ENCODE data around the gene CALCOCO2. TPM values are rescaled to one million over a fixed set of nuclear protein-coding genes. Genes with fewer than 3 reads are reported as not detected.

Gene CALCOCO2
- total and polyA plus RNA-seq, 2 experiments from 2014 or later = 14.4 to 16.3 TPM

DNA sequence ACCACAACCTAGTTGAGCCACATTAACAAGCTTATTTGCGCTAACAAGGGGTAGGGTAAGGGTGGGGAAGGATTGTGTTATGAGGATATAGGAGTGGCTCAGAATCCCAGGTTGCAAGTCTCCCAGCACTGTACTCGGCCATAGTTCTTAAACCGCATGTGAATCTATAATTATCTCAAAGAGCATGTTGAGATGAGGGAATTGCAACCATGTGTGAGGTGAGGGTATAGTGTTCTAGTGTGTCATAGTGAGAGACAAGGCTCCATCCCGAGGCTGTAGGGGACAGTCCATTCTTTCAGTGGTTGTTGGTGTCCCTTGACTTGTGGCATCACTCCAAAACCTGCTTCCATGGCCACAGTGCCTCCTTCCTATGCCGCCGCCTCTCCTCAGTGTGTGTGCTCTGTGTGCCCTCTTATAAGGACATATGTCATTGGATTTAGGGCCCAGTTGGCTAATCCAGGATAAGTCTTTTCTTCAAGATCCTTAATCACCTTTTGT, 39.0 kb downstream of the CALCOCO2 start:
- Histone ChIP-seq H3K79me2 (replicated peaks; ENCODE audit: insufficient read depth) (no peaks in the 10 kb centered on the region), H2AFZ (no peak overlapping the region), H3F3A (replicated peaks; ENCODE audit: low read depth) (no peaks in the 10 kb centered on the region), H3K4me2 (no peak overlapping the region), H3K27ac (ENCODE audit: low read depth) (no peak overlapping the region), H3K4me1 (ENCODE audit: insufficient read depth) (no peaks in the 10 kb centered on the region), H3K9me2 (ENCODE audit: insufficient read depth) (no peaks in the 10 kb centered on the region), H4K20me1 (replicated peaks; ENCODE audit: insufficient read depth) (no peaks in the 10 kb centered on the region), H3K27me3 (ENCODE audit: insufficient read depth) (no peaks in the 10 kb centered on the region), H3K4me3 (no peak overlapping the region), H3K36me3 (ENCODE audit: insufficient read depth) (no peaks in the 10 kb centered on the region)
- no peak overlapping the region for H3K4me3 Mint-ChIP-seq
- H3K4me1 Mint-ChIP-seq = peaks cover 8% of the 10 kb centered on the region
- TF ChIP-seq EZH2 (IDR thresholded peaks at IDR 0.05; ENCODE audit: low read depth, unreplicated experiment) (no peak), NANOG (IDR thresholded peaks at IDR 0.05; ENCODE audit: borderline replicate concordance) (no peak), JUNB (IDR thresholded peaks at IDR 0.05; ENCODE audit: unreplicated experiment) (no peak), CREB1 (CRISPR knock-in tag; IDR thresholded peaks at IDR 0.05; ENCODE audit: low read depth) (no peak)
- TF ChIP-seq, protein P1, sequence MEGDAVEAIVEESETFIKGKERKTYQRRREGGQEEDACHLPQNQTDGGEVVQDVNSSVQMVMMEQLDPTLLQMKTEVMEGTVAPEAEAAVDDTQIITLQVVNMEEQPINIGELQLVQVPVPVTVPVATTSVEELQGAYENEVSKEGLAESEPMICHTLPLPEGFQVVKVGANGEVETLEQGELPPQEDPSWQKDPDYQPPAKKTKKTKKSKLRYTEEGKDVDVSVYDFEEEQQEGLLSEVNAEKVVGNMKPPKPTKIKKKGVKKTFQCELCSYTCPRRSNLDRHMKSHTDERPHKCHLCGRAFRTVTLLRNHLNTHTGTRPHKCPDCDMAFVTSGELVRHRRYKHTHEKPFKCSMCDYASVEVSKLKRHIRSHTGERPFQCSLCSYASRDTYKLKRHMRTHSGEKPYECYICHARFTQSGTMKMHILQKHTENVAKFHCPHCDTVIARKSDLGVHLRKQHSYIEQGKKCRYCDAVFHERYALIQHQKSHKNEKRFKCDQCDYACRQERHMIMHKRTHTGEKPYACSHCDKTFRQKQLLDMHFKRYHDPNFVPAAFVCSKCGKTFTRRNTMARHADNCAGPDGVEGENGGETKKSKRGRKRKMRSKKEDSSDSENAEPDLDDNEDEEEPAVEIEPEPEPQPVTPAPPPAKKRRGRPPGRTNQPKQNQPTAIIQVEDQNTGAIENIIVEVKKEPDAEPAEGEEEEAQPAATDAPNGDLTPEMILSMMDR (conservative IDR thresholded peaks at IDR 0.05; ENCODE audit: low read depth in 2 of 2) = no peak
- TF ChIP-seq, protein P2, sequence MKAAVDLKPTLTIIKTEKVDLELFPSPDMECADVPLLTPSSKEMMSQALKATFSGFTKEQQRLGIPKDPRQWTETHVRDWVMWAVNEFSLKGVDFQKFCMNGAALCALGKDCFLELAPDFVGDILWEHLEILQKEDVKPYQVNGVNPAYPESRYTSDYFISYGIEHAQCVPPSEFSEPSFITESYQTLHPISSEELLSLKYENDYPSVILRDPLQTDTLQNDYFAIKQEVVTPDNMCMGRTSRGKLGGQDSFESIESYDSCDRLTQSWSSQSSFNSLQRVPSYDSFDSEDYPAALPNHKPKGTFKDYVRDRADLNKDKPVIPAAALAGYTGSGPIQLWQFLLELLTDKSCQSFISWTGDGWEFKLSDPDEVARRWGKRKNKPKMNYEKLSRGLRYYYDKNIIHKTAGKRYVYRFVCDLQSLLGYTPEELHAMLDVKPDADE (IDR thresholded peaks at IDR 0.05) = no peak
- TF ChIP-seq, protein P3, sequence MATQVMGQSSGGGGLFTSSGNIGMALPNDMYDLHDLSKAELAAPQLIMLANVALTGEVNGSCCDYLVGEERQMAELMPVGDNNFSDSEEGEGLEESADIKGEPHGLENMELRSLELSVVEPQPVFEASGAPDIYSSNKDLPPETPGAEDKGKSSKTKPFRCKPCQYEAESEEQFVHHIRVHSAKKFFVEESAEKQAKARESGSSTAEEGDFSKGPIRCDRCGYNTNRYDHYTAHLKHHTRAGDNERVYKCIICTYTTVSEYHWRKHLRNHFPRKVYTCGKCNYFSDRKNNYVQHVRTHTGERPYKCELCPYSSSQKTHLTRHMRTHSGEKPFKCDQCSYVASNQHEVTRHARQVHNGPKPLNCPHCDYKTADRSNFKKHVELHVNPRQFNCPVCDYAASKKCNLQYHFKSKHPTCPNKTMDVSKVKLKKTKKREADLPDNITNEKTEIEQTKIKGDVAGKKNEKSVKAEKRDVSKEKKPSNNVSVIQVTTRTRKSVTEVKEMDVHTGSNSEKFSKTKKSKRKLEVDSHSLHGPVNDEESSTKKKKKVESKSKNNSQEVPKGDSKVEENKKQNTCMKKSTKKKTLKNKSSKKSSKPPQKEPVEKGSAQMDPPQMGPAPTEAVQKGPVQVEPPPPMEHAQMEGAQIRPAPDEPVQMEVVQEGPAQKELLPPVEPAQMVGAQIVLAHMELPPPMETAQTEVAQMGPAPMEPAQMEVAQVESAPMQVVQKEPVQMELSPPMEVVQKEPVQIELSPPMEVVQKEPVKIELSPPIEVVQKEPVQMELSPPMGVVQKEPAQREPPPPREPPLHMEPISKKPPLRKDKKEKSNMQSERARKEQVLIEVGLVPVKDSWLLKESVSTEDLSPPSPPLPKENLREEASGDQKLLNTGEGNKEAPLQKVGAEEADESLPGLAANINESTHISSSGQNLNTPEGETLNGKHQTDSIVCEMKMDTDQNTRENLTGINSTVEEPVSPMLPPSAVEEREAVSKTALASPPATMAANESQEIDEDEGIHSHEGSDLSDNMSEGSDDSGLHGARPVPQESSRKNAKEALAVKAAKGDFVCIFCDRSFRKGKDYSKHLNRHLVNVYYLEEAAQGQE (IDR thresholded peaks at IDR 0.05; ENCODE audit: unreplicated experiment) = no peak
- ATAC-seq (no peak), DNase-seq (ENCODE audit: low spot score) (no peak)
- H3K27ac Mint-ChIP-seq = no peak overlapping the region
- no peaks in the 10 kb centered on the region for H3K36me3 Mint-ChIP-seq (ENCODE audit: low read depth)
- no peaks in the 10 kb centered on the region for H3K9me3 Mint-ChIP-seq
- no peaks in the 10 kb centered on the region for H3K27me3 Mint-ChIP-seq (ENCODE audit: insufficient read depth, low read depth, poor library complexity)

DNA sequence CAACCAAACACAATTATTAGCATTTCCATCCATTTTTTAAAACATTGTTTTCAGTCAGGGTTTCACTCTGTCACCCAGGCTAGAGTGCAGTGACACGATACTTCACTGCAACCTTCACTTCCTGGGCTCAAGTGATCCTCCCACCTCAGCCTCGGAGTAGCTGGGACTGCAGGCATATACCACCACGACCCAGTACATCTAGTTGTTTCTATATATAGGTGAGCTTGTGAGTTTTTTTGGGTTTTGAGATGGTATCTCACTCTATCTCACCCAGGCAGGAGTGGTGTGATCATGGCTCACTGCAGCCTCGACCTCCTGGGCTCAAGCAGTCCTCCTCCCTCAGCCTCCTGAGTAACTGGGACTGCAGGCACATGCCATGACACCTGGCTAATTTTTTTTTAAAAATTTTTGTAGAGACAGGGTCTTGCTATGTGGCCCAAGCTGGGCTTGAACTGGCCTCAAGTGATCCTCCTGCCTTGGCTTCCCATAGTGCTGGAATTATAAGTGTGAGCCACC, 40.3 kb downstream of the CALCOCO2 start:
- Mint-ChIP-seq H3K36me3 (ENCODE audit: low read depth) (no peaks in the 10 kb centered on the region), H3K4me1 (peaks cover 8% of the 10 kb centered on the region), H3K9me3 (no peaks in the 10 kb centered on the region), H3K4me3 (no peak overlapping the region), H3K27me3 (ENCODE audit: insufficient read depth, low read depth, poor library complexity) (no peaks in the 10 kb centered on the region), H3K27ac (no peak overlapping the region)
- Histone ChIP-seq H2AFZ (no peak overlapping the region), H3K79me2 (replicated peaks; ENCODE audit: insufficient read depth) (no peaks in the 10 kb centered on the region), H3K27ac (ENCODE audit: low read depth) (no peak overlapping the region), H4K20me1 (replicated peaks; ENCODE audit: insufficient read depth) (no peaks in the 10 kb centered on the region), H3K4me2 (no peak overlapping the region), H3K9me2 (ENCODE audit: insufficient read depth) (no peaks in the 10 kb centered on the region), H3F3A (replicated peaks; ENCODE audit: low read depth) (no peaks in the 10 kb centered on the region), H3K4me3 (no peak overlapping the region), H3K36me3 (ENCODE audit: insufficient read depth) (no peaks in the 10 kb centered on the region), H3K27me3 (ENCODE audit: insufficient read depth) (no peaks in the 10 kb centered on the region), H3K4me1 (ENCODE audit: insufficient read depth) (no peaks in the 10 kb centered on the region)
- DNase-seq (ENCODE audit: low spot score) (no peak), ATAC-seq (no peak)
- TF ChIP-seq, protein P2 (IDR thresholded peaks at IDR 0.05) = no peak
- TF ChIP-seq NANOG (IDR thresholded peaks at IDR 0.05; ENCODE audit: borderline replicate concordance) (no peak), ZNF114 (CRISPR knock-in tag; IDR thresholded peaks at IDR 0.05) (no peak)
